Neural crest cell (in vitro differentiated cells): ENCODE data around the gene PRTN3. TPM values are rescaled to one million over a fixed set of nuclear protein-coding genes. Genes with fewer than 3 reads are reported as not detected.
A peak's percentile ranks its signal among the peaks of the same experiment; 100 is the strongest.

Experiments
- DNase-seq: peaks from one replicate; pipeline ENCODE4 v3.0.0; 2021; ENCODE audit warnings: low read depth, mixed read lengths, low spot score
- H3K27ac Mint-ChIP-seq: one replicate; pipeline ENCODE4 v1.8.0; 2021; ENCODE audit warnings: mild to moderate bottlenecking, mixed read lengths; ENCODE audit not compliant: unreplicated experiment
- H3K27me3 Mint-ChIP-seq: 2 replicates; pipeline ENCODE4 v1.8.0; 2021; ENCODE audit warnings: low read depth, mild to moderate bottlenecking, mixed read lengths
- H3K36me3 Mint-ChIP-seq: 2 replicates; pipeline ENCODE4 v1.8.0; 2021; ENCODE audit warnings: low read depth, mild to moderate bottlenecking, mixed read lengths
- H3K4me1 Mint-ChIP-seq: 2 replicates; pipeline ENCODE4 v1.8.0; 2021; ENCODE audit warnings: mixed read lengths
- H3K4me3 Mint-ChIP-seq: one replicate; pipeline ENCODE4 v1.8.0; 2021; ENCODE audit warnings: mild to moderate bottlenecking, mixed read lengths
- H3K9me3 Mint-ChIP-seq: 2 replicates; pipeline ENCODE4 v1.8.0; 2021; ENCODE audit warnings: mixed read lengths
- total RNA-seq: library from RNA; stranded (reverse); gene quantifications from 2 replicates; pipeline ENCODE4 v1.2.1, GENCODE V29; 2021
- TF ChIP-seq, protein P1 (sequence below): fragments of 200-600 bp; sonication (generic); conservative IDR thresholded peaks from 2 replicates; pipeline ENCODE4 v1.5.0; 2021; ENCODE audit warnings: antibody characterized with exemption, mild to moderate bottlenecking

PRTN3 gene
- total RNA-seq, 1 donor from 2014 or later = not detected

DNA sequence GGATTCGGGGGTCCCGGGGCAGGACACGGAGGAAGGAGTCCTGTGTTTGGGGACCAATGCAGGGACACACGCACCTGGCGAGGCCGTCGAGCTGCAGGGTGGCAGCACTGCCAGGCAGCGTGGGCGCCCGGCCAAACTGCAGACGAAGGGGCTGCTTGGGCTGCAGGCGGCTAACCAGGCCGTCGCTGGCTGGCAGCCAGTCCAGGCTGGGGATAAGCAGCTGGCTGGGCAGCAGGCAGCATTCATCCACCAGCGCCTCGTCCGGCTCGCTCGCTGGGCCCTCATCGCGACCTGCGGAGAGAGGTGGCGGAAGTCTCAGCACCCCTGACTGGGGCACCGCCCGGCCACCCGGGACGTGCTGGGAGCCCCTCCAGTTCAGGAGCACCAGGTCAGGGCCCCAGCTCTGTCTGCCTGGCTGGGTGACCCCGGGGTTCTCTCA is 30.2 kb downstream of the PRTN3 start:
- Mint-ChIP-seq H3K9me3 (no peaks in the 10 kb centered on the region), H3K27ac (no peak overlapping the region), H3K36me3 (peaks cover 6% of the 10 kb centered on the region), H3K4me3 (no peak overlapping the region), H3K27me3 (peaks cover 10% of the 10 kb centered on the region), H3K4me1 (peaks cover 4% of the 10 kb centered on the region)
- TF ChIP-seq, protein P1, sequence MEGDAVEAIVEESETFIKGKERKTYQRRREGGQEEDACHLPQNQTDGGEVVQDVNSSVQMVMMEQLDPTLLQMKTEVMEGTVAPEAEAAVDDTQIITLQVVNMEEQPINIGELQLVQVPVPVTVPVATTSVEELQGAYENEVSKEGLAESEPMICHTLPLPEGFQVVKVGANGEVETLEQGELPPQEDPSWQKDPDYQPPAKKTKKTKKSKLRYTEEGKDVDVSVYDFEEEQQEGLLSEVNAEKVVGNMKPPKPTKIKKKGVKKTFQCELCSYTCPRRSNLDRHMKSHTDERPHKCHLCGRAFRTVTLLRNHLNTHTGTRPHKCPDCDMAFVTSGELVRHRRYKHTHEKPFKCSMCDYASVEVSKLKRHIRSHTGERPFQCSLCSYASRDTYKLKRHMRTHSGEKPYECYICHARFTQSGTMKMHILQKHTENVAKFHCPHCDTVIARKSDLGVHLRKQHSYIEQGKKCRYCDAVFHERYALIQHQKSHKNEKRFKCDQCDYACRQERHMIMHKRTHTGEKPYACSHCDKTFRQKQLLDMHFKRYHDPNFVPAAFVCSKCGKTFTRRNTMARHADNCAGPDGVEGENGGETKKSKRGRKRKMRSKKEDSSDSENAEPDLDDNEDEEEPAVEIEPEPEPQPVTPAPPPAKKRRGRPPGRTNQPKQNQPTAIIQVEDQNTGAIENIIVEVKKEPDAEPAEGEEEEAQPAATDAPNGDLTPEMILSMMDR = no peak
- DNase-seq = no peak

DNA sequence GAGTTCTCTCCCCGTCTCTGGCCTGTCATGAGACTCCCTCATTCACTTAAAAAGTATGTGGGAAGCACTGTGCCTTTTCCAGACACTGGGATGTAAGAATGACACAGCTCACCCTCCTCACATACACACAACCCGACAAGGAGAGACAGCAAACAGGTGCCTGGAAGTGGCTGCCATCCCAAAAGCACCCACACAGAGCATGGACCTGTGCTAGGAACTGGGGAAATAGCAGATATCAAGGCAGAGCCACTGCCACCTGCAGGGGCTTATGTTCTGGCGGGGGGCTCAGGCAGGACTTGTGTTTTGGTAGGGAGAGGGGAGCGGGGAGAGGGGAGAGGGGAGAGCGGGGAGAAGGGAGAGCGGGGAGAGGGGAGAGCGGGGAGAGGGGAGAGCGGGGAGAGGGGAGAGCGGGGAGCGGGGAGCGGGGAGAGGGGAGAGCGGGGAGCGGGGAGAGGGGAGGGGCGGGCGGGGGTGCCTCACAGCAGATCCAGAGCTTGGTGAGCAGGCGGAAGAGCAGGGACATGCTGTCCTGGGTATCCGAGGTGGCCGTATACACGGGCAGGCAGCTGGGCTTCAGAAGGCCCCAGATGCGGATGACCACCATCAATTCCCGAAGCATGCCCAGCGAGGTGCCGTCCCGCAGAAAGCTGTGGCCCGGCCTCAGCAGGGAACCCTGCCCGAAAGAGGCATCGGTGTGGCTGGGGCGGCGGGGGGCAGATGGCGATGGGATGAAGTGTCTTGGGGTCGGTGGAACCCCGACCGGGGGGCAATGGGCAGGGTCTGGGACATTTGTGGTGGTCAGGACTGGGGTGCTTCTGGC is 30.9 kb downstream of the PRTN3 start:
- TF ChIP-seq, protein P1 = no peak
- H3K27ac Mint-ChIP-seq = no peak overlapping the region
- H3K4me3 Mint-ChIP-seq = peak overlapping the region; percentile 76
- peaks cover 6% of the 10 kb centered on the region for H3K36me3 Mint-ChIP-seq
- H3K9me3 Mint-ChIP-seq = no peaks in the 10 kb centered on the region
- H3K27me3 Mint-ChIP-seq = peaks cover 10% of the 10 kb centered on the region
- H3K4me1 Mint-ChIP-seq = peaks cover 4% of the 10 kb centered on the region
- no peak for DNase-seq

DNA sequence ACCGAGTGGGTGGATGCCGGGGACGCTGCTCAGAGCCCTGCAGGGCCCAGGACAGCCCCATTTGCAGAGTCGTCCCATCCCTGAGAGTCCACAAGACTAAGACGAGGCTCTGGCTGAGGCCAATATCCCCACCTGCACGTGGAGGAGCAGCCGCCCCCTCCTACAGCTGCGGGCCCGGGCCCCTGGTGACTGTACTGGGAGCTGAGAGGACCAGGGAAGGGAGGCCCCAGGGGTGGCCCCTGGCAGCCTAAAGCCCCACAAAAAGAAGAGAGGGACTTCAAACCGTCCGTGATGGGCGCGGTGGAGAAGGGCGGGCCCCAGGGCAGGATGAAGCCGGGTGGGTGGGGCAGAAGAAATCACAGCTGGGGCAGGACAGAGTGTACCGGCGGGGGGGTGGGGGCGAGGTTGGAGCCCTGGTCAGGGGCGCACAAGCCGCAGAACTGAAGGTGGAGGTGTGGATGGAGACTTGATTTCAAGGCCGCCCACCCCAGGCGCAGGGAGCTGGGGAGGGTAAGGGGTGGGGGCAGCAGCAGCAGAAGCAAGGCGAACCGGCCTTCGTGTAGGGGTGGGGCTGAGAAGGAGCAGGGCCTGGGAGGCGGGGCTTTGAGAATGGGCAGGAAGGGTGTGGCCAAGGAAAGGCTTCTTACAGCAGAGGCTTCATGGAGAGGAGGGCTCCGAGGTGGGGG is 31.6 kb downstream of the PRTN3 start:
- H3K27me3 Mint-ChIP-seq = peaks cover 9% of the 10 kb centered on the region
- H3K4me1 Mint-ChIP-seq = peaks cover 3% of the 10 kb centered on the region
- peaks cover 5% of the 10 kb centered on the region for H3K36me3 Mint-ChIP-seq
- H3K9me3 Mint-ChIP-seq = no peaks in the 10 kb centered on the region
- peak overlapping the region; percentile 67 for H3K4me3 Mint-ChIP-seq
- H3K27ac Mint-ChIP-seq = no peak overlapping the region
- TF ChIP-seq, protein P1 = no peak
- DNase-seq = peak; percentile 47

DNA sequence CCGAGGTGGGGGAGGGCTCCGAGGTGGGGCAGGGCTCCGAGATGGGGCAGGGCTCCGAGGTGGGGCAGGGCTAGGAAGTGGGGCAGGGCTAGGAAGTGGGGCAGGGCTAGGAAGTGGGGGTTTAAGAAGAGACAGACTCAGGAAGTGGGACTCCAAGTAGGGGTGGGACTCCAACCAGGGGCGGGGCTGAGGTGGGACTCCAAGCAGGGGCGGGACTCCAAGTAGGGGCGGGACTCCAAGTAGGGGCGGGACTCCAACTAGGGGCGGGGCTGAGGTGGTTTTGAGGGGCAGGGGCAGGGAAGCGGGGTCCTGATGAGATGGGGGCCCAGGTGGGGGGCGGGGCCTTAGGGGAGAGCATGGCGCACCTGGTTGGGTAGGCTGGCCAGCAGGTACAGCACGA is 32.3 kb downstream of the PRTN3 start:
- Mint-ChIP-seq H3K4me1 (no peaks in the 10 kb centered on the region), H3K27ac (no peak overlapping the region), H3K27me3 (peaks cover 7% of the 10 kb centered on the region), H3K4me3 (no peak overlapping the region), H3K36me3 (peaks cover 2% of the 10 kb centered on the region), H3K9me3 (no peaks in the 10 kb centered on the region)
- no peak for DNase-seq
- TF ChIP-seq, protein P1 = no peak

DNA sequence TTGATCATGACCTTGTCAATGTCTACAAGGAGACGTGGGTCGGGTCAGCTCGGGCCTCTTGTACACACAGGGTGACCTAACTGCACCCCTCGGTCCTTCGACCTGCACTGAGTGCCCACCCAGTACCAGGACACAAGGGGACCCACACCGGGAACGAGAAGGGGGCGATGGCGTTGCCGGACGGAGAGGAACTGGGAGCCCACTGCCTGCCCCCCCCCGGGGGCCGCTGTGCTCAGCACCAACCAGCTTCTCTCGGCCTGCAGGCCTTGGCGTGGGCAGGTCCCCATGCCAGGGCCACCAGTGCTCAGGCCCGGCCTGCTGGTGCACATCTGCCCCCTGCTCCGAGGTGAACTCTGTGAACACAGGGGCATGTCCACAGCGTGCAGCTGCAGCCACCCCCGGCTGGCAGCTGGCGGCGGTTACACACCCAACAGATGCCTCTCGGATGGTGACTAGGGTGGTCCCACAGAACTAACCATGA is 32.8 kb downstream of the PRTN3 start:
- no peak overlapping the region for H3K27ac Mint-ChIP-seq
- TF ChIP-seq, protein P1 = no peak
- H3K9me3 Mint-ChIP-seq = no peaks in the 10 kb centered on the region
- H3K4me3 Mint-ChIP-seq = no peak overlapping the region
- peaks cover 7% of the 10 kb centered on the region for H3K27me3 Mint-ChIP-seq
- no peak for DNase-seq
- peaks cover 2% of the 10 kb centered on the region for H3K36me3 Mint-ChIP-seq
- no peaks in the 10 kb centered on the region for H3K4me1 Mint-ChIP-seq
